ENCODE data around the gene TPCN1.
A peak's percentile ranks its signal among the peaks of the same experiment; 100 is the strongest.

The TPCN1 gene

DNA sequence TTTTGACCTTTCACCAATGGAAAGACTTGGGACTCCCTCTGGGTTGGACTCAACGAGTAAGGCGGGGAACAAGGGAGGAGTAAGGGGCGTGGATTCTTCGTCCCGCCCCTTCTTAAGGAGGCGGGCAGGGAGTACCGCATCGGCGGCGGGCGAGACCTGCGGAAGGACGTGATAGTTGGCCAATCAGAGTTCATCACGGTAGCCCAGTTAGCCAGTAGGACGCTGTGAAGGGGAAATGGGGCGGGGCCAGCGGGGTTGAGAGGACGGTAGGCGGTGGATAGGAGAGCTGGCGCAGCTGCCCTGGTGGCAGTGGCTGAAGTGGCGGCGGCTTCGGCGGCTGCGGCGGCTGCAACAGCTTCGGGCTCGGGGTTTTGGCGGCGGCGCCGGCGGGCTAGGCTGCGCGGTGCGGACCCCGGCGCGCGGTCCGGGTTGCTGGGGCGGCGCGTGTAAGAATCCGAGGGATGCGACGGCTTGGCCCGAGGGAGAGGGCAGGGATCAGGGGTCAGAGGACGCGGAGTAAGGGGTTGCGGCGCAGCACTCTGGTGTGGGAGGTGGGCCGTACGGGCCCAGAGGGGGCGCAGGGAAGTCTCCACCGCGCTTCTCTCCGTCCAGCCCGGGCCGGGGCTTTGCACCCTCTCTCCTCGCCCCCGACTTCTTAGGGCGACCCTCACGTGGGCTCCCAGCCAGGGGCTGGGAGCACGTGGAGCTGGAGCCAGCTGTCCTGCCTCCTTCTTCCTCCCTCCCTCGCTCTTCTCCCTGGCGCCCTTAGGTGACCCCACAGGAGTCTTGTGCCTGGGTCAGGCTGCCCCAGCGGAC lies at the start of gene TPCN1:
TSS of gene TPCN1 (plus strand) at position 284 of the 816 bp plus-strand sequence. CDS start 5,389 bp downstream, outside the sequence.
- peak; percentile 98 for DNase-seq (ENCODE audit: low spot score)

- no peak for DNase-seq (ENCODE audit: low spot score)
Observed at GRCh38 chr12:113171543-113171942, 49.7 kb upstream of the TPCN1 start.

DNA sequence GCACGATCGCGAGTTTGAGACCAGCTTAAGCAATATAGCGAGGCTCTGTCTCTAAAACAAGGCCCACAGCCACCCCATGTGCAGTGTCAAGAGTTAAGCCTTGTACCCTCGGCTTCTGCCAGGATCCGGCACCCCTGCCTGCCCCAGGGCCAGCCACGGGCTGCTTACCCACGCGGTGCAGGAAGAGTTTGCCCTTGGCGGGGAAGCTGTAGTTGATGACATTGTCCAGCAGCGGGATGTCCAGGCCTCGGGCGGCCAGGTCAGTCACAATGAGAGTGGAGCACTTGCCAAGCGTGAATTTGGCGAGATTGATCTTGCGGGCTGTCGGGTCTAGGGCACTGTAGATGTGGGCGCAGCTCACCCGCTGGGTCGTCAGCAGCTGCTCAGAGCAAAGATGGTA lies 49.1 kb upstream of the TPCN1 start:
- DNase-seq (ENCODE audit: low spot score), result no peak

GRCh38 chr12:113173081-113173698 lies 48.1 kb upstream of the TPCN1 start:
- no peak for DNase-seq (ENCODE audit: low spot score)

GRCh38 chr12:113174461-113175384 lies 46.5 kb upstream of the TPCN1 start:
- peak; percentile 90 for DNase-seq (ENCODE audit: low spot score)

DNA sequence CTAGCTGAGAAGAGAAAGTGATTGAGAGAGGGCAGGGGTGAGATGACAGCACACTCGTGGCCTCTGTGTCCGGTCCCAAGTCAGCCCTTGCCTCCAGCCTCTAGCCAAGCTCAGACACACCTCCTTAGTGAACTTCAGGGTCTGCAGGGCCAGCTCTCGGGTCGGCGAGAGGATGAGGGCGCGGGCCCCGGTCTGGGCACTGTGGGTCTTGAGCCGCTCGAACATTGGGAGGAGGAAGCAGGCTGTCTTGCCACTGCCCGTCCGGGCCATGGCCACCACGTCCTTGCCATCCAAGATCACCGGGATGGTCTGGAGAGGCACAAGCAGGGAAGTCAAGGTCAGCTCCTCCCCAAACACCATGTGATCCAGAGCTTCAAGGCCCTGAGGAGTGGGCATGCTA lies 42.2 kb upstream of the TPCN1 start:
- DNase-seq (ENCODE audit: low spot score), result no peak

- no peak for DNase-seq (ENCODE audit: low spot score)
Observed at GRCh38 chr12:113180333-113180732, 40.9 kb upstream of the TPCN1 start.

DNA sequence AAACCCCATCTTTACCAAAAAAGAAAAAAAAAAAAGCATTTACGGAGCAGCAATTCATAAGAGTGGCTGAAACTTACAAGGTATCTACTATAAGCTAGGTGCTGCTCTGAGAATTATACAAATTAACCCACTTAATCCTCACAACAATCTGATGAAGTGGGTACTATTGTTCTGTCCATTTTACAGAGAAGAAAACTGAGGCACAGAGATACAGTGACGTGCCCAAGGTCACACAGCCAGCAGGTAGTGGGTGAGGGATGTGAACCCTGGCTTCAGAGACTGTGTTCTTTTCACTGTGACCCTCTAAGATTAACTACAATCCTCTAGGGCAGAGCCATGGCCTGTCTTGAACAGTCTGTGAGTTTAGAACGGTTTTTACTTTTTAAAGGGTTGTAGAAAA lies 39.3 kb upstream of the TPCN1 start:
- DNase-seq (ENCODE audit: low spot score), result no peak

- no peak for DNase-seq (ENCODE audit: low spot score)
Observed at GRCh38 chr12:113183030-113183589, 38.2 kb upstream of the TPCN1 start.

GRCh38 chr12:113184098-113184899 lies 37.0 kb upstream of the TPCN1 start:
- no peak for DNase-seq (ENCODE audit: low spot score)

GRCh38 chr12:113184900-113185179 lies 36.4 kb upstream of the TPCN1 start:
- DNase-seq (ENCODE audit: low spot score), result peak; percentile 96

- peak; percentile 87 for DNase-seq (ENCODE audit: low spot score)
Observed at GRCh38 chr12:113185180-113186032, 35.9 kb upstream of the TPCN1 start, which contains the start of the genes DDX54 and RITA1. Gene DDX54, minus strand, starts transcription at chr12:113185478. Its CDS starts 27 bp downstream, at chr12:113185451. Gene RITA1, plus strand, starts transcription at chr12:113185721. Its CDS starts 1,026 bp downstream, at chr12:113186747.

DNA sequence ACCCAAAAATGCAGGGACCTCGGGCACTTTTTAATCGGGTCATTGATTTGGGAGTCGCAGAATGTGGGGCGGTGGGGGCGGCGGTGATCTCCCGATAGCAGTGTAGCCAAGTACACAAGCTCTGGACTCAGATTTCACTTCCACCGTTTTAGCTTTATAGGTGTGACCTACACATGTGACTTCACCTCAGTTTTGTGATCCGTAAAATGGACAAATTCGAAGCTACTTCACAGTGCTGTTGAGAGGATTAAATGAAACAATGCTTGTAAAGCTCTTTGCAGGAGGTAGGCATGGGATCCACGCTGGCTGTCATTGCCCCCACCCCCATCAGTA lies 35.3 kb upstream of the TPCN1 start:
- DNase-seq (ENCODE audit: low spot score), result no peak

GRCh38 chr12:113186666-113187325 lies 34.5 kb upstream of the TPCN1 start:
- DNase-seq (ENCODE audit: low spot score), result no peak

DNA sequence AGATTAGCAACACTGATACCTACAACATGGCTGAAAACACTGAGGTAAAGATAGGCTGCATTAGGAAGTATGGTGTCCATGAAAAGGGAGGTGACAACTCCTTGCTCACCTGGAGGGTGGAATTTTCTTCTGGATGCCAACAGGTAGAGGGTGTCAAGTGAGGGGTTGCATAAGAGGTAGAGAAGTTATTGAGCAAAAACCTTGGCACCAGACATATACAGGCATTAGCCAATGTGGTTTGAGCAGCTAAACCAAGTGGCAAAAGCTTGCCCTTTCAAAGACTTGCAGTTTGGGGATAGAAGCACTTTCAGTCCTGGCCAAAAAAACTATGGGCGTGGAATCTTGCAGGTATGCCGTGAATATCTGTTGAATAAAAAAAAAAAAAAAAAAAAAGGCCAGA lies 31.9 kb upstream of the TPCN1 start:
- no peak for DNase-seq (ENCODE audit: low spot score)

DNA sequence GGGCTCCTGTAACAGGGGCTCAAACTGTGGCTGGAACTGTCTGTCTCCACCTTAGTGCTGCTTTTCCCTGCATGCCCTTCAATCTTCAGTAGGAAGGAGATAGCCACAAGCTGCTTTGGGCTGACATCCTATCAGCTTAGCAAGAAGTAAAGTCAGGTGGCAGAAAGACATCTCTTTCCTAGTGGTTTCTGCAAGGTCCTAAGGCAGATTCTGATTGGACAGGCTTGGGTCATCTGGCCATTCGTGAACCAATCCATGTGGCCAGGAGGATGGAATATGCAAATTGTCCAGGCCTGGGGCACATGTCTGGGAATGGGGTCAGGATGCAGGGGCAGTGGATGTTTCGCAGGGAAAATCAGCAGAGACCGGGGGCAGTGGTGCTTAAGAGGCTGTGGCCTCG lies 30.5 kb upstream of the TPCN1 start:
- peak; percentile 44 for DNase-seq (ENCODE audit: low spot score)

DNA sequence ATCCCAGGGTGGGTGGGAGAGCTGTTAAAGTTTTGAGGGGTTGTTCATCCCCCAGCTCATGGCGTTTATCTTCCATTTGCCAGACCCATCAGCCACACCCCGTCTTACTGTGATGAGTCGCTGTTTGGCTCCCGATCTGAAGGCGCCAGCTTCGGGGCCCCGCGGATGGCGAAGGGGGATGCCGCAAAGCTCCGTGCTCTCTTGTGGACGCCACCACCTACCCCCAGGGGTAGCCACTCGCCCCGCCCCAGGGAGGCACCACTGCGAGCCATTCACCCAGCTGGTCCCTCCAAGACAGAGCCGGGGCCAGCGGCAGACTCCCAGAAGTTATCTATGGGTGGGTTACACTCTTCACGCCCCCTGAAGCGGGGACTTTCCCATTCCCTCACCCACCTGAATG lies 30.0 kb upstream of the TPCN1 start:
- no peak for DNase-seq (ENCODE audit: low spot score)

GRCh38 chr12:113194971-113195391 lies 26.3 kb upstream of the TPCN1 start:
- peak; percentile 69 for DNase-seq (ENCODE audit: low spot score)

DNA sequence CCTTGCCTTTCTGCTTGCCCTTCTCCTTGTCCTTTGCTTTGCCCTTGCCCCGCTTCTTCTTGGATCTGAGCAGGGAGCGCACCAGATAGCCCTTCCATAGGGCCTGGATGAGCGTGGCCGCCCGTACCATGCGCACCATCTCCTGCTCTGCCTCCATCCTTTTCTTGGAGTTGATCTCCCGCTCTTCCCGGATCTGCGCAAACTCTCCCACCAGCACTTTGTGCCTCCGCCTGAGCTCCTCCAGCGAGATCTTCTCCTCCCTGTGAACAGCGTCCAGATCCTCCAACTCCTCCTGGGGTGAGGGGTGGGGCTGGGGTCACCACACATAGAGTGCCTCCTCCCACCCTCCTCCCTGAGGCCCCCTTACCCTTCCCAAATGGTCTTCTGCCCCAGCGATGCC lies 25.7 kb upstream of the TPCN1 start:
- DNase-seq (ENCODE audit: low spot score), result no peak

DNA sequence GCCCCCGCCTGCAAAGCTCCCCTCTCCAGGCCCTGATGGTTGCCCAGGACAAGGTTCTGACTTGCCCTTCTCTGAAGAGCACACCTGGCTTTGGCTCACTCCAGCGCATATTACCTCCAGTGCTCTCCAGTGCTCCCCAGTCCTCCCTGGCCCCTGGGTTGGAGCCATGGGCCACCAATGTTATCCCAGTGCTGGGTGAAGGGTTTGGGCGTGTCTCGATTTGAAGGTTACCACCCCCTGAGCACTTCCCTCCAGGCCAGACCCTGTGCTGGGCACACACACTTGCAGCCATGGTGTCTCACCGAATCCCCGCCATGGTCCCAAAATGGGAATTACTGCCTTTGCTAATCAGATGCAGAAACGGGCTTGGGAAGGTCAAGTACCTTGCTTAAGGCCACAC lies 24.7 kb upstream of the TPCN1 start:
- no peak for DNase-seq (ENCODE audit: low spot score)
